MCF 10A (cell line): ENCODE measurements around the gene MET. TPM values are rescaled to one million over a fixed set of nuclear protein-coding genes. Genes with fewer than 3 reads are reported as not detected.
"Not testable (repeated sequence)": the region's sequence is repeated elsewhere in the genome, so short reads cannot be mapped to it uniquely, and the experiment has no call there.

Experiments used
- BruUV-seq: library from RNA; stranded (reverse); fragments of 400-500 nt; replicated peaks from 2 replicates; lab custom pipeline; 2021; lab: Mats Ljungman, UMichigan
- CTCF ChIA-PET: fragments of 300-600 bp; sonication (Branson Sonifier 250); formaldehyde crosslinking; extraction: SDS; loops from one replicate; lab custom pipeline; 2021; ENCODE audit warnings: antibody characterized with exemption, inconsistent platforms; lab: Yijun Ruan, JAX
- POLR2A ChIA-PET: fragments of 300-600, 350-650 bp; sonication (Branson Sonifier 250); formaldehyde crosslinking; extraction: SDS; loops from one replicate; lab custom pipeline; 2020; ENCODE audit warnings: antibody characterized with exemption, inconsistent platforms; lab: Yijun Ruan, JAX
- DNase-seq: peaks from one replicate; pipeline ENCODE4 v3.0.0-alpha.2; 2018; ENCODE audit not compliant: unreplicated experiment
- H3K27ac Mint-ChIP-seq: one replicate; pipeline ENCODE4 v1.8.0; 2022; ENCODE audit warnings: mild to moderate bottlenecking, low read depth, mixed read lengths; ENCODE audit not compliant: unreplicated experiment
- H3K27me3 Mint-ChIP-seq: one replicate; pipeline ENCODE4 v1.8.0; 2022; ENCODE audit warnings: mixed read lengths; ENCODE audit not compliant: insufficient read depth, unreplicated experiment
- H3K36me3 Mint-ChIP-seq: one replicate; pipeline ENCODE4 v1.8.0; 2022; ENCODE audit warnings: mild to moderate bottlenecking, moderate library complexity, mixed read lengths; ENCODE audit not compliant: insufficient read depth, unreplicated experiment
- H3K4me1 Mint-ChIP-seq: one replicate; pipeline ENCODE4 v1.8.0; 2022; ENCODE audit warnings: mixed read lengths; ENCODE audit not compliant: insufficient read depth, unreplicated experiment
- H3K4me3 Mint-ChIP-seq: one replicate; pipeline ENCODE4 v1.8.0; 2022; ENCODE audit warnings: mild to moderate bottlenecking, moderate library complexity, mixed read lengths; ENCODE audit not compliant: unreplicated experiment
- H3K9me3 Mint-ChIP-seq: one replicate; pipeline ENCODE4 v1.8.0; 2022; ENCODE audit warnings: mixed read lengths; ENCODE audit not compliant: unreplicated experiment
- intact Hi-C: fragments of 100-400 bp; cut with micrococcal nuclease; formaldehyde crosslinking; loops from 2 replicates; pipeline ENCODE4 v1.14.1; 2022
- total RNA-seq: library from RNA; stranded (reverse); gene quantifications from 2 replicates; pipeline ENCODE4 v1.2.3, GENCODE V29; 2022
- TF ChIP-seq, protein P1 (sequence below): fragments of 200-600 bp; IDR thresholded peaks from one replicate; pipeline ENCODE4 v1.8.0; 2022; ENCODE audit warnings: antibody characterized with exemption, mild to moderate bottlenecking; ENCODE audit not compliant: unreplicated experiment

The MET gene
- total RNA-seq, 1 experiment from 2014 or later = 129 TPM

DNA sequence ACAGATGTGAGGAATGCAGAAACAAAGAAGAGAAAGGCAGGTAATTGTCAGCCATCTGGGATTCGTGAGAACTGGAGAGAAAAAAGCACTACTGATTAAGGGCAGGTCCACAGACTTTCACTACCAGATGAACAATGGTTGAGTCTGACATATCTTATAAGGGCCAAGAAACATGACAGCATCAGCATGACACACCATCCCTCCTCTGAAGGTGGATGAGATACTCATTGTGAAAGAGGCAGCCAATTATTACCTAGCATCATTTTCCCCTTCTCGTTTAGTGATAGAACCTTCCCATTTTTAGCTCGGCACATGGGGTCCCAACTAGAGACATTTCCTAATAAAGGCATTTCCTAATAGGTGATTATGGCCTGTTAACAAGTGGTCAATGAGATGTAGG is 19.2 kb upstream of the MET start:
- Mint-ChIP-seq H3K4me3 (no peak overlapping the region), H3K4me1 (peaks cover 17% of the 10 kb centered on the region), H3K27me3 (no peaks in the 10 kb centered on the region), H3K9me3 (no peaks in the 10 kb centered on the region), H3K27ac (peak overlapping the region; percentile 64), H3K36me3 (no peaks in the 10 kb centered on the region)
- POLR2A ChIA-PET = interaction anchor here (0.6 to 10.4 kb wide), 16 partner anchors 9 to 442 kb away, joined by 3 to 181 read pairs (median 6); partner anchors contain the start of genes MET and TES
- TF ChIP-seq, protein P1, sequence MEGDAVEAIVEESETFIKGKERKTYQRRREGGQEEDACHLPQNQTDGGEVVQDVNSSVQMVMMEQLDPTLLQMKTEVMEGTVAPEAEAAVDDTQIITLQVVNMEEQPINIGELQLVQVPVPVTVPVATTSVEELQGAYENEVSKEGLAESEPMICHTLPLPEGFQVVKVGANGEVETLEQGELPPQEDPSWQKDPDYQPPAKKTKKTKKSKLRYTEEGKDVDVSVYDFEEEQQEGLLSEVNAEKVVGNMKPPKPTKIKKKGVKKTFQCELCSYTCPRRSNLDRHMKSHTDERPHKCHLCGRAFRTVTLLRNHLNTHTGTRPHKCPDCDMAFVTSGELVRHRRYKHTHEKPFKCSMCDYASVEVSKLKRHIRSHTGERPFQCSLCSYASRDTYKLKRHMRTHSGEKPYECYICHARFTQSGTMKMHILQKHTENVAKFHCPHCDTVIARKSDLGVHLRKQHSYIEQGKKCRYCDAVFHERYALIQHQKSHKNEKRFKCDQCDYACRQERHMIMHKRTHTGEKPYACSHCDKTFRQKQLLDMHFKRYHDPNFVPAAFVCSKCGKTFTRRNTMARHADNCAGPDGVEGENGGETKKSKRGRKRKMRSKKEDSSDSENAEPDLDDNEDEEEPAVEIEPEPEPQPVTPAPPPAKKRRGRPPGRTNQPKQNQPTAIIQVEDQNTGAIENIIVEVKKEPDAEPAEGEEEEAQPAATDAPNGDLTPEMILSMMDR = no peak
- intact Hi-C loops = no loop called here
- BruUV-seq = no TSS peak
- CTCF ChIA-PET = interaction anchor here (0.6 to 7.4 kb wide), 9 partner anchors 16 to 474 kb away, joined by 3 to 62 read pairs (median 4); partner anchors contain the start of gene MET
- DNase-seq = peak; percentile 48

DNA sequence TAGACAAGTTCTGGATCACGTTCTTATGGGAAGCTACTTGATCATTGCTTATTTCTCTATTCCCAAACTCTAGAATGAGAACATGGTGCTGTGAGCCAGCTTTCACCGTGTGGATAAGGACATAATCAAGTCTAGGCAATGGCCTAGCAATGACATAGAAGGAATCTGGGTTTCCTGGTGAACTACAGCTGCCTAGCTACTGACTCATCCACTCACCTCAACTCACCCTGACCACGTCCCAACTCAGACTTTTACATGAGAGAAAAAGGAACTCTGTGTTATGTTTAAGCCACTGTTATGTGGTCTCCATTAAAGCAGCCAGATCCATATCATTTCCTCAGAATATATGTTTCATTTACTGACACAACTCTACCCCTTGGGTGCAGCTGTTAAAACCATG is 18.8 kb upstream of the MET start:
- H3K36me3 Mint-ChIP-seq = no peaks in the 10 kb centered on the region
- peak; percentile 83 for DNase-seq
- no peak overlapping the region for H3K4me3 Mint-ChIP-seq
- H3K4me1 Mint-ChIP-seq = peaks cover 17% of the 10 kb centered on the region
- H3K9me3 Mint-ChIP-seq = no peaks in the 10 kb centered on the region
- ChIA-PET CTCF (interaction anchor here (0.6 to 7.4 kb wide), 9 partner anchors 16 to 473 kb away, joined by 3 to 62 read pairs (median 4); partner anchors contain the start of gene MET), POLR2A (interaction anchor here (0.6 to 10.4 kb wide), 16 partner anchors 9 to 443 kb away, joined by 3 to 181 read pairs (median 6); partner anchors contain the start of genes MET and TES)
- H3K27me3 Mint-ChIP-seq = no peaks in the 10 kb centered on the region
- TSS peak; percentile 50 for BruUV-seq
- TF ChIP-seq, protein P1 = no peak
- intact Hi-C loops = no loop called here
- H3K27ac Mint-ChIP-seq = peak overlapping the region; percentile 64

DNA sequence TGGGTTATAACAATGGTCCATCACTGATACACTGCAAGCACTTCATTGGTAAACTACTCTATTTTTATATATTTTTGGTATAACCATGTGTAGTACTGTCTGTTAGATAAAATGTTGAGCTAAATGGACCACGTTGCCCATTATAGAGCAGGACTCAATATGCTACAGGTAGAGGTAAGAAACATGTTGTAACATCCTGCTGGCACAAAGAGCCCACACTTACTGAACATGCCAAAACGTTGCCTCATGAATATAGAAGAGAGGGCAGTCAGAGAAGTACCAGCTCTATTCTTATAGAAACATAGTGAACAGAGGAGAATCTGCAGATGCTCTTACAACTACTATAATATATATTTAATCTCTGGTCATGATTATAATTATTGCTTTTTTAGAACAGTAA is 18.4 kb upstream of the MET start:
- Mint-ChIP-seq H3K27me3 (no peaks in the 10 kb centered on the region), H3K36me3 (no peaks in the 10 kb centered on the region), H3K4me3 (no peak overlapping the region), H3K27ac (peak overlapping the region; percentile 64), H3K9me3 (no peaks in the 10 kb centered on the region), H3K4me1 (peaks cover 17% of the 10 kb centered on the region)
- POLR2A ChIA-PET = interaction anchor here (0.9 to 10.4 kb wide), 14 partner anchors 8 to 443 kb away, joined by 3 to 181 read pairs (median 6); partner anchors contain the start of genes MET and TES
- peak; percentile 67 for DNase-seq
- TF ChIP-seq, protein P1 = no peak
- BruUV-seq = no TSS peak
- intact Hi-C loops = no loop called here
- CTCF ChIA-PET = interaction anchor here (0.6 to 7.4 kb wide), 8 partner anchors 15 to 127 kb away, joined by 3 to 62 read pairs (median 6); partner anchors contain the start of gene MET

DNA sequence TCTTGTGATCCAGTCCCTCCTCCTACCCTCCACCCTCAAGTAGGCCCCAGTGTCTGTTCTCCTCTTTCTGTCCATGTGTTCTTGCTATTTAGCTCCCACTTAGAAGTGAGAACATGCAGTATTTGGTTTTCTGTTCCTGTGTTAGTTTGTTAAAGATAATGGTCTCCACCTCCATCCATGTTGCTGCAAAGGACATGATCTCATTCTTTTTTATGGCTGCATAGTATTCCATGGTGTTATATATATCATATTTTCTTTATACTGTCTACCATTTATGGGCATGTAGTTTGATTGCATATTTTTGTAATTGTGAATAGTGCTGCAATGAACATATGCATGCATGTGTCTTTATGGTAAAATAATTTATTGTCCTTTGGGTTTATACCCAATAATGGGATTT is 12.7 kb upstream of the MET start:
- H3K4me3 Mint-ChIP-seq, BruUV-seq, DNase-seq, POLR2A ChIA-PET, CTCF ChIA-PET, H3K27me3 Mint-ChIP-seq, intact Hi-C loops, H3K27ac Mint-ChIP-seq, H3K36me3 Mint-ChIP-seq, H3K4me1 Mint-ChIP-seq, H3K9me3 Mint-ChIP-seq: not testable (repeated sequence)
